ENCODE results near the gene PLA2G4A.

Gene PLA2G4A

DNA sequence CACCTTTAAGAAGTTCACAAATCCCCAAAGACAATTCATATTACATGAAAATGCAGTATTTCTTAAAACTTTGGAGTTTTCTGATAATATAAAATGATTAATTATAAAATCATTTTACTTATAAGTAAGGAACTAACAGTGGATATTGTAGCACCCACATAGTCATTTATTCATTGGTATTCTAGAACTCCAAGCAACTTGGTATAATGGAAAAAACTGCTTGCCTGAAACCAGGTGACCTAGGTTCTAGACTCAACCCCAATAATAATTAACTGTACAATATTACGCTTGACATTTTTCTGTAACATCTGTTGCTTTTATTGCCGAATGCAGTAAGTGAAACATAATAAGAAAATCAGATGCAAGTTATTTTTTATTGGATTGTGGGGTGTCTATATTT is 2.4 kb downstream of the PLA2G4A start:
- no peak for TF ChIP-seq CTCF (IDR thresholded peaks at IDR 0.05; ENCODE audit: low read depth, low read length)
- DNase-seq (ENCODE audit: extremely low read depth, low read depth), result no peak

GRCh38 chr1:186834399-186834958 is 5.7 kb downstream of the PLA2G4A start:
- no peak for DNase-seq (ENCODE audit: extremely low read depth, low read depth)
- TF ChIP-seq CTCF (IDR thresholded peaks at IDR 0.05; ENCODE audit: low read depth, low read length), result no peak

DNA sequence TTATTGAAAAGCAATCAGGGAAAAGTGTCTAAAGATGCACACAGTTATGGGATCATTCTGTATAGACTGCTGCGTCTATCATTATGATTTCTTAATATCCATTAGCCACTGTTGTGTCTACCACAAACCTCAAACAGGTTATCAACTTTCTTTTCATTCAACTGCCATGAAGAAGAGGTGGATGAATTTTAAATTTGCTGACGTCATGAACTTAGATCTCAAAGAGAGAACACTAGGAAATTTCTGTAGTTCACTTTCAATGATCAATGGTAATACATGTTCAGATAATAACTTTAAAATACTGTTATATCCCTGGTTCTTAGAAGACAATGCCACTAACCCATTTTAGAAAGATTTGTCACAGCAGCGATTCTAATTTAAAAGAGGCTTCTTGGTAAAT is 6.7 kb downstream of the PLA2G4A start:
- no peak for DNase-seq (ENCODE audit: extremely low read depth, low read depth)
- no peak for TF ChIP-seq CTCF (IDR thresholded peaks at IDR 0.05; ENCODE audit: low read depth, low read length)

GRCh38 chr1:186837806-186838205 is 9.1 kb downstream of the PLA2G4A start:
- TF ChIP-seq CTCF (IDR thresholded peaks at IDR 0.05; ENCODE audit: low read depth, low read length), result no peak
- DNase-seq (ENCODE audit: extremely low read depth, low read depth), result no peak

GRCh38 chr1:186838380-186839040 is 9.8 kb downstream of the PLA2G4A start:
- no peak for DNase-seq (ENCODE audit: extremely low read depth, low read depth)

DNA sequence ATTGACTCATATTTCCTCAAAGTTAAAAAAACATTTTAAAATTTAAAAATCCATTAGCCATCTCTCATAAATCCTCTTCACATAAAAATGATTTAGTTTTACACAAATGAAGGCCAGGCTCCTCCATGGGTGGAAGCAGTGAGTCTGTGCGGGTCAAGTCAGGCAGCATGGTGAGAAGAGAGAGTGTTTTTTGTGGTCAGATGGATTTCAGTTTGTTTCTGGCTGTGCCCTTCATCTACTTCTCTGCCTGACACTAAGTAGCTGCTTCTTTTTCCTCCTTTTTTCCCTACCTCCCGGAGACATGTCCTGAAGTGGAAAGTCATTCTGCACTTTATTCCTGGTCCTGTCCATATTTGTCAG is 10.3 kb downstream of the PLA2G4A start:
- TF ChIP-seq CTCF (IDR thresholded peaks at IDR 0.05; ENCODE audit: low read depth, low read length), result no peak
- DNase-seq (ENCODE audit: extremely low read depth, low read depth), result no peak

More at GRCh38 chr1:186838380-186839040, 9.8 kb downstream of the PLA2G4A start:
- no peak for TF ChIP-seq CTCF (IDR thresholded peaks at IDR 0.05; ENCODE audit: low read depth, low read length)

- DNase-seq (ENCODE audit: extremely low read depth, low read depth), result no peak
- no peak for TF ChIP-seq CTCF (IDR thresholded peaks at IDR 0.05; ENCODE audit: low read depth, low read length)
Observed at GRCh38 chr1:186841599-186841998, 12.8 kb downstream of the PLA2G4A start.
